Measurements from ENCODE around the gene PDE9A.

PDE9A gene

GRCh38 chr21:42657676-42658319, 4.4 kb downstream of the PDE9A start:
- H3K9ac ChIP-seq (ENCODE audit: low read length), result no peak overlapping the region
- peaks cover 7% of the 10 kb centered on the region for H3K79me1 ChIP-seq (ENCODE audit: low read length)
- H3K4me3 ChIP-seq (ENCODE audit: low read depth, low read length), result no peak overlapping the region
- H2BK12ac ChIP-seq (ENCODE audit: low read length), result no peak overlapping the region
- no peak overlapping the region for H2AFZ ChIP-seq (ENCODE audit: insufficient read depth, low read length, poor library complexity)
- H3K4me1 ChIP-seq (ENCODE audit: control insufficient read depth in 1 of 2, insufficient read depth in 2 of 2, low read length in 2 of 2), result peaks cover 3 to 7% of the 10 kb centered on the region in 2 experiments
- no peak overlapping the region for H3K4ac ChIP-seq (ENCODE audit: low read depth, low read length)
- H2BK5ac ChIP-seq (ENCODE audit: low read depth, low read length, poor library complexity), result no peak overlapping the region
- H4K91ac ChIP-seq (ENCODE audit: low read depth, low read length), result no peak overlapping the region
- no peak overlapping the region for H3K4me2 ChIP-seq (ENCODE audit: low read length)
- no peak overlapping the region for H4K12ac ChIP-seq (ENCODE audit: low read depth, low read length)
- no peak overlapping the region for H2AK5ac ChIP-seq (ENCODE audit: low read length)
- H3K14ac ChIP-seq (ENCODE audit: low read length), result no peak overlapping the region
- peaks cover 6 to 9% of the 10 kb centered on the region in 2 experiments for H3K36me3 ChIP-seq (ENCODE audit: control insufficient read depth in 1 of 2, insufficient read depth in 2 of 2, low read length in 2 of 2)
- no peak overlapping the region for H3K23ac ChIP-seq (ENCODE audit: low read length)
- peaks cover 6% of the 10 kb centered on the region for H3K9me3 ChIP-seq (ENCODE audit: insufficient read depth, low read depth, low read length)
- H4K8ac ChIP-seq (ENCODE audit: low read depth, low read length), result no peak overlapping the region
- DNase-seq, result no peak
- H3K27ac ChIP-seq (ENCODE audit: low read depth, low read length), result no peak overlapping the region
- peaks cover 2% of the 10 kb centered on the region for H3K79me2 ChIP-seq (ENCODE audit: control insufficient read depth, insufficient read depth, low read length, poor library complexity)
- H3K27me3 ChIP-seq (ENCODE audit: insufficient read depth, low read length), result no peaks in the 10 kb centered on the region
- H3K18ac ChIP-seq (ENCODE audit: low read length), result no peak overlapping the region
- H2BK120ac ChIP-seq (ENCODE audit: insufficient read depth, low read length, poor library complexity), result no peak overlapping the region
- WGBS (ENCODE audit: extremely low coverage, insufficient coverage, insufficient read length), result no CpG with 5 or more reads among the region's 28 CpGs

GRCh38 chr21:42658320-42659105, 5.1 kb downstream of the PDE9A start:
- Histone ChIP-seq H3K9ac (ENCODE audit: low read length) (no peak overlapping the region), H3K27ac (ENCODE audit: low read depth, low read length) (no peak overlapping the region), H2BK12ac (ENCODE audit: low read length) (no peak overlapping the region), H3K4me3 (ENCODE audit: low read depth, low read length) (no peak overlapping the region), H3K79me1 (ENCODE audit: low read length) (peaks cover 3% of the 10 kb centered on the region), H4K91ac (ENCODE audit: low read depth, low read length) (no peak overlapping the region), H2BK5ac (ENCODE audit: low read depth, low read length, poor library complexity) (no peak overlapping the region), H3K23ac (ENCODE audit: low read length) (no peak overlapping the region), H2BK120ac (ENCODE audit: insufficient read depth, low read length, poor library complexity) (no peak overlapping the region), H3K27me3 (ENCODE audit: insufficient read depth, low read length) (no peaks in the 10 kb centered on the region), H3K36me3 (ENCODE audit: control insufficient read depth in 1 of 2, insufficient read depth in 2 of 2, low read length in 2 of 2) (peaks cover 8 to 13% of the 10 kb centered on the region in 2 experiments), H4K8ac (ENCODE audit: low read depth, low read length) (no peak overlapping the region), H3K79me2 (ENCODE audit: control insufficient read depth, insufficient read depth, low read length, poor library complexity) (peaks cover 2% of the 10 kb centered on the region), H3K14ac (ENCODE audit: low read length) (no peak overlapping the region), H3K4ac (ENCODE audit: low read depth, low read length) (no peak overlapping the region), H3K4me1 (ENCODE audit: control insufficient read depth in 1 of 2, insufficient read depth in 2 of 2, low read length in 2 of 2) (peaks cover 0 to 6% of the 10 kb centered on the region in 2 experiments), H2AFZ (ENCODE audit: insufficient read depth, low read length, poor library complexity) (no peak overlapping the region), H3K4me2 (ENCODE audit: low read length) (no peak overlapping the region), H3K9me3 (ENCODE audit: insufficient read depth, low read depth, low read length) (peaks cover 10% of the 10 kb centered on the region), H4K12ac (ENCODE audit: low read depth, low read length) (no peak overlapping the region), H3K18ac (ENCODE audit: low read length) (no peak overlapping the region), H2AK5ac (ENCODE audit: low read length) (no peak overlapping the region)
- no CpG with 5 or more reads among the region's 16 CpGs for WGBS (ENCODE audit: extremely low coverage, insufficient coverage, insufficient read length)
- DNase-seq, result no peak

- Histone ChIP-seq H3K27ac (ENCODE audit: low read depth, low read length) (no peak overlapping the region), H2BK12ac (ENCODE audit: low read length) (no peak overlapping the region), H3K79me1 (ENCODE audit: low read length) (no peaks in the 10 kb centered on the region), H3K23ac (ENCODE audit: low read length) (no peak overlapping the region), H3K14ac (ENCODE audit: low read length) (no peak overlapping the region), H4K91ac (ENCODE audit: low read depth, low read length) (no peak overlapping the region), H3K4me1 (ENCODE audit: control insufficient read depth in 1 of 2, insufficient read depth in 2 of 2, low read length in 2 of 2) (peaks cover 0 to 5% of the 10 kb centered on the region in 2 experiments), H2BK5ac (ENCODE audit: low read depth, low read length, poor library complexity) (no peak overlapping the region), H3K4me3 (ENCODE audit: low read depth, low read length) (no peak overlapping the region), H3K4ac (ENCODE audit: low read depth, low read length) (no peak overlapping the region), H3K18ac (ENCODE audit: low read length) (no peak overlapping the region), H4K12ac (ENCODE audit: low read depth, low read length) (no peak overlapping the region), H2BK120ac (ENCODE audit: insufficient read depth, low read length, poor library complexity) (no peak overlapping the region), H2AFZ (ENCODE audit: insufficient read depth, low read length, poor library complexity) (no peak overlapping the region), H3K9me3 (ENCODE audit: insufficient read depth, low read depth, low read length) (peaks cover 12% of the 10 kb centered on the region), H3K27me3 (ENCODE audit: insufficient read depth, low read length) (no peaks in the 10 kb centered on the region), H2AK5ac (ENCODE audit: low read length) (no peak overlapping the region), H3K36me3 (ENCODE audit: control insufficient read depth in 1 of 2, insufficient read depth in 2 of 2, low read length in 2 of 2) (peaks cover 8 to 13% of the 10 kb centered on the region in 2 experiments), H4K8ac (ENCODE audit: low read depth, low read length) (no peak overlapping the region), H3K9ac (ENCODE audit: low read length) (no peak overlapping the region), H3K79me2 (ENCODE audit: control insufficient read depth, insufficient read depth, low read length, poor library complexity) (no peaks in the 10 kb centered on the region), H3K4me2 (ENCODE audit: low read length) (no peak overlapping the region)
- WGBS (ENCODE audit: extremely low coverage, insufficient coverage, insufficient read length), result no CpG with 5 or more reads among the region's 21 CpGs
- DNase-seq, result no peak
Measured at GRCh38 chr21:42659416-42660117, 6.1 kb downstream of the PDE9A start.

- Histone ChIP-seq H3K27me3 (ENCODE audit: insufficient read depth, low read length) (no peaks in the 10 kb centered on the region), H3K18ac (ENCODE audit: low read length) (no peak overlapping the region), H3K79me2 (ENCODE audit: control insufficient read depth, insufficient read depth, low read length, poor library complexity) (no peaks in the 10 kb centered on the region), H3K14ac (ENCODE audit: low read length) (no peak overlapping the region), H2BK12ac (ENCODE audit: low read length) (no peak overlapping the region), H3K79me1 (ENCODE audit: low read length) (no peaks in the 10 kb centered on the region), H3K23ac (ENCODE audit: low read length) (no peak overlapping the region), H3K9ac (ENCODE audit: low read length) (no peak overlapping the region), H4K91ac (ENCODE audit: low read depth, low read length) (no peak overlapping the region), H3K4me3 (ENCODE audit: low read depth, low read length) (no peak overlapping the region), H3K27ac (ENCODE audit: low read depth, low read length) (no peak overlapping the region), H2BK120ac (ENCODE audit: insufficient read depth, low read length, poor library complexity) (no peak overlapping the region), H4K8ac (ENCODE audit: low read depth, low read length) (no peak overlapping the region), H2AK5ac (ENCODE audit: low read length) (no peak overlapping the region), H4K12ac (ENCODE audit: low read depth, low read length) (no peak overlapping the region), H3K9me3 (ENCODE audit: insufficient read depth, low read depth, low read length) (peaks cover 12% of the 10 kb centered on the region), H2BK5ac (ENCODE audit: low read depth, low read length, poor library complexity) (no peak overlapping the region), H3K4ac (ENCODE audit: low read depth, low read length) (no peak overlapping the region), H2AFZ (ENCODE audit: insufficient read depth, low read length, poor library complexity) (no peak overlapping the region), H3K4me2 (ENCODE audit: low read length) (no peak overlapping the region), H3K36me3 (ENCODE audit: control insufficient read depth in 1 of 2, insufficient read depth in 2 of 2, low read length in 2 of 2) (peaks cover 8 to 13% of the 10 kb centered on the region in 2 experiments), H3K4me1 (ENCODE audit: control insufficient read depth in 1 of 2, insufficient read depth in 2 of 2, low read length in 2 of 2) (no peaks in the 10 kb centered on the region)
- WGBS (ENCODE audit: extremely low coverage, insufficient coverage, insufficient read length), result no CpG with 5 or more reads among the region's 8 CpGs
- DNase-seq, result no peak
Measured at GRCh38 chr21:42660118-42660470, 6.7 kb downstream of the PDE9A start.

Data from trophoblast cell (in vitro differentiated cells and primary cell).